Esophagus muscularis mucosa (tissue), 3 donors: ENCODE data around the gene UQCRHL.
A peak's percentile ranks its signal among the peaks of the same experiment; 100 is the strongest.

Source experiments
- CTCF ChIP-seq, 3 experiments: fragments of 200-600 bp in 2 of 3; fragments of 450-650 bp in 1 of 3; sonication (generic) in 2 of 3; IDR thresholded peaks; one replicate each; pipeline ENCODE4 v1.5.1; 2017 to 2019; ENCODE audit warnings: antibody characterized with exemption in 3 of 3, mild to moderate bottlenecking in 2 of 3, moderate library complexity in 1 of 3
- POLR2AphosphoS5 ChIP-seq, 2 donors: sonication (generic); formaldehyde crosslinking; IDR thresholded peaks; one replicate each; pipeline ENCODE4 v1.6.1; 2017; ENCODE audit warnings: antibody characterized with exemption in 2 of 2

GRCh38 chr1:15834406-15835204 is 27.2 kb upstream of the UQCRHL start:
- TF ChIP-seq POLR2AphosphoS5 (IDR thresholded peaks at IDR 0.05) (peak; percentile 59 to 85), CTCF (IDR thresholded peaks at IDR 0.05) (no peak)
